ENCODE data around the gene KRT33B.

The KRT33B gene

DNA sequence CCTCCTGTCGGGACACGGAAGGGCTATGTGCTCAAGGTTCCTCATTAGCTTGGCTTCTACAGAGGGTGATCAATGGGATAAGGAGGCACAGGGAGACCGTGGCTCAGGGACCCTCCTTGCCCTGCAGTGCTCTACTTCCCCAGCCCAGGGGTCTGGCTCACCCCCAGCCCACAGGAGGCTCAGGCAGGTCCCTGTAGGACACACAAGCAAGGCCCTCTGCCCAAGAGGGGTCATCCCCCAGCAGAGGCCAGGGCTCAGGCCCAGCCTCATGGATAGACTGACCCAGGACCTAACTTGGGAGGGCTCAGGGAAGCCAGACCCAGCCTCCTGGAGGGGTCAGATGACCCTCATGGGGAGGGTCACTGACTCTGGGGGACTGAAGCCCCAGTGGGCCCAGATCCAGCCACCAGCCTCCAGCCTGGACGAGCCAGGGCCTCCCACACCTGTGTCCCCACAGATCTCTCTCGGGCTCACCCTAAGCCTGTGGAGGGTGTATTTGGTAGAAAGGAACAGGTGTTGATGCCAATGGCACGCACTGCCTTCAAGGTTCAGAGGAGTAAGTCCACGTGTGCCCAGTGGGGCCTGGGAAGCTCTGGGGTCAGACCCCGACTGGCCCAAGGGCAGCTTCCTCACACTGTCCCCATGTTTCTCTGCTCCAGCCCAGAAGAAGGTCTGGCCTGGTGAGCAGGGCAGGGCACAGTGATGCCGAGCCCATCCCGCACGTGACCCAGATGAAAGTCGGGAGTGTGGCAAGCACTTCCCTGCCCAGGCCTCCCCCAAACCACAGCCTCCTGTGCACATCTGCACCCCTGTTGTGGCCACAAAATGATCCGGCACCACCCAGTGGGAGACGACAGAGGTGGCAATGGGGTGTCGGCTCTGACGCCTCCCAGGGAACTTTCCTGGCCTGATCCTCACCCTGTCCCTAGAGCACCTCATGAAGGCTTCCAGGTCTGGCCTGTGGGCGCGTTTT lies 43.2 kb downstream of the KRT33B start:
- peak; percentile 41; the same call in 1 of the 2 replicates for TF ChIP-seq SPI1 (IDR thresholded peaks at IDR 0.05; ENCODE audit: borderline replicate concordance, low read depth)
- TF ChIP-seq REST (IDR thresholded peaks at IDR 0.05; ENCODE audit: insufficient replicate concordance, low read depth) = no peak
- peak; percentile 51; the same call in 1 of the 2 replicates for TF ChIP-seq POLR2AphosphoS5 (IDR thresholded peaks at IDR 0.05; ENCODE audit: low read depth)
- Histone ChIP-seq H3K27me3 (ENCODE audit: insufficient read depth, poor library complexity, severe bottlenecking) (peaks cover 2% of the 10 kb centered on the region), H3K4me3 (replicated peaks; ENCODE audit: insufficient read depth, low read length) (no peak overlapping the region), H3K27ac (replicated peaks) (no peak overlapping the region)
- peak in 1 of 2 experiments; percentile 26 for DNase-seq (ENCODE audit: low read depth in 1 of 2, low spot score in 1 of 2)

DNA sequence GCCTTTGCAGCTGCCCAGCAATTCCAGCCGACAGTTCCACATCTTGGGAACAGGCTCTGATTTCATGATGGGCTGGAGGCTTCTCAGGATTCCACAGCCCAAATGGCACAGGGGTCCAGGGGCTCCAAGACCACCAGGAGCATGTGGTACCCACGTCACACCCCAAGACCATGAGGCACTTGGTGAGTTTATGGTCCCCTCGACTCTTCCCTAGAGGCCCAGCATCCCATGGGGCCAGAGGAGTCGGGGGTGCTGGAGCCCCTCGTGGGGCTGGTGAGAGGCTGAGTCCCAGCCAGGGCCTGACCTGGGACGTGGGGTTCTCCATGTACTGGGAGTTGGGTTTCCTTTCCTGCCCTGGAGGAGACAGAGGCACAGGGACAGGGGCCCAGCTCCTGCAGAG lies 44.0 kb downstream of the KRT33B start:
- TF ChIP-seq, protein P1, sequence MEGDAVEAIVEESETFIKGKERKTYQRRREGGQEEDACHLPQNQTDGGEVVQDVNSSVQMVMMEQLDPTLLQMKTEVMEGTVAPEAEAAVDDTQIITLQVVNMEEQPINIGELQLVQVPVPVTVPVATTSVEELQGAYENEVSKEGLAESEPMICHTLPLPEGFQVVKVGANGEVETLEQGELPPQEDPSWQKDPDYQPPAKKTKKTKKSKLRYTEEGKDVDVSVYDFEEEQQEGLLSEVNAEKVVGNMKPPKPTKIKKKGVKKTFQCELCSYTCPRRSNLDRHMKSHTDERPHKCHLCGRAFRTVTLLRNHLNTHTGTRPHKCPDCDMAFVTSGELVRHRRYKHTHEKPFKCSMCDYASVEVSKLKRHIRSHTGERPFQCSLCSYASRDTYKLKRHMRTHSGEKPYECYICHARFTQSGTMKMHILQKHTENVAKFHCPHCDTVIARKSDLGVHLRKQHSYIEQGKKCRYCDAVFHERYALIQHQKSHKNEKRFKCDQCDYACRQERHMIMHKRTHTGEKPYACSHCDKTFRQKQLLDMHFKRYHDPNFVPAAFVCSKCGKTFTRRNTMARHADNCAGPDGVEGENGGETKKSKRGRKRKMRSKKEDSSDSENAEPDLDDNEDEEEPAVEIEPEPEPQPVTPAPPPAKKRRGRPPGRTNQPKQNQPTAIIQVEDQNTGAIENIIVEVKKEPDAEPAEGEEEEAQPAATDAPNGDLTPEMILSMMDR (IDR thresholded peaks at IDR 0.05; ENCODE audit: insufficient read depth, low read length) = no peak
- TF ChIP-seq REST (IDR thresholded peaks at IDR 0.05; ENCODE audit: insufficient replicate concordance, low read depth) = no peak

GRCh38 chr17:41325126-41325525 lies 44.5 kb downstream of the KRT33B start:
- no peak for DNase-seq (ENCODE audit: low read depth in 1 of 2, low spot score in 1 of 2)

More for the DNA sequence above, 44.0 kb downstream of the KRT33B start:
- Histone ChIP-seq H3K4me3 (replicated peaks; ENCODE audit: insufficient read depth, low read length) (no peak overlapping the region), H3K27ac (replicated peaks) (no peak overlapping the region), H3K27me3 (ENCODE audit: insufficient read depth, poor library complexity, severe bottlenecking) (no peaks in the 10 kb centered on the region)
- DNase-seq (ENCODE audit: low read depth in 1 of 2, low spot score in 1 of 2) = no peak

More at GRCh38 chr17:41325126-41325525, 44.5 kb downstream of the KRT33B start:
- Histone ChIP-seq H3K4me3 (replicated peaks; ENCODE audit: insufficient read depth, low read length) (no peak overlapping the region), H3K27me3 (ENCODE audit: insufficient read depth, poor library complexity, severe bottlenecking) (no peaks in the 10 kb centered on the region), H3K27ac (replicated peaks) (no peak overlapping the region)
- TF ChIP-seq POLR2AphosphoS5 (IDR thresholded peaks at IDR 0.05; ENCODE audit: low read depth) = no peak
- TF ChIP-seq, protein P1 (IDR thresholded peaks at IDR 0.05; ENCODE audit: insufficient read depth, low read length) = no peak
- TF ChIP-seq GABPA (IDR thresholded peaks at IDR 0.05; ENCODE audit: low read depth) = no peak
- no peak for TF ChIP-seq SPI1 (IDR thresholded peaks at IDR 0.05; ENCODE audit: borderline replicate concordance, low read depth)
- TF ChIP-seq REST (IDR thresholded peaks at IDR 0.05; ENCODE audit: insufficient replicate concordance, low read depth) = no peak
